Measurements from ENCODE around the gene RDH5. TPM values are rescaled to one million over a fixed set of nuclear protein-coding genes. Genes with fewer than 3 reads are reported as not detected.
A peak's percentile ranks its signal among the peaks of the same experiment; 100 is the strongest.

The RDH5 gene
- total and polyA plus RNA-seq, 4 donors = 9.2 to 61.7 (median 29.2) TPM

GRCh38 chr12:55721601-55722213 lies 1.5 kb downstream of the RDH5 start:
- H3K4me1 ChIP-seq (ENCODE audit: control insufficient read depth in 4 of 4, insufficient read depth in 4 of 4, low read length in 3 of 4) = peaks cover 20 to 70% (median 53%) of the 10 kb centered on the region in 4 donors
- peaks cover 0 to 17% (median 9%) of the 10 kb centered on the region in 4 donors for H3K36me3 ChIP-seq (ENCODE audit: control insufficient read depth in 4 of 4, insufficient read depth in 3 of 4, low read depth in 1 of 4, low read length in 3 of 4)
- peak overlapping the region in 1 of 3 donors; percentile 39 for H3K4me3 ChIP-seq (ENCODE audit: low read depth in 1 of 3, low read length in 3 of 3)

More at GRCh38 chr12:55721601-55722213, 1.5 kb downstream of the RDH5 start:
- no peak for DNase-seq (ENCODE audit: low spot score)
- TF ChIP-seq JUND (IDR thresholded peaks at IDR 0.05) (no peak), MAX (IDR thresholded peaks at IDR 0.05) (no peak), REST (IDR thresholded peaks at IDR 0.05) (no peak), ATF3 (IDR thresholded peaks at IDR 0.05) (no peak), FOXA1 (IDR thresholded peaks at IDR 0.05) (no peak), SP1 (IDR thresholded peaks at IDR 0.05) (no peak), FOXA2 (IDR thresholded peaks at IDR 0.05) (no peak), RXRA (IDR thresholded peaks at IDR 0.05) (no peak), EGR1 (IDR thresholded peaks at IDR 0.05; ENCODE audit: low read depth in 2 of 2) (no peak), CTCF (IDR thresholded peaks at IDR 0.05; ENCODE audit: low read depth, low read length, missing input control) (no peak), HNF4G (IDR thresholded peaks at IDR 0.05) (no peak), HNF4A (conservative IDR thresholded peaks at IDR 0.05) (no peak), NR2F2 (IDR thresholded peaks at IDR 0.05) (no peak), YY1 (IDR thresholded peaks at IDR 0.05) (no peak), ZBTB33 (IDR thresholded peaks at IDR 0.05) (no peak)
- WGBS = 66% methylated on average over 14 of the region's 14 CpGs
- peak overlapping the region in 1 of 2 donors; percentile 85 for H3K27ac ChIP-seq (ENCODE audit: low read depth in 1 of 2, low read length in 2 of 2)
- no peaks in the 10 kb centered on the region for H3K9me3 ChIP-seq (ENCODE audit: control insufficient read depth in 4 of 4, low read length in 3 of 4)
- no peak overlapping the region for H3K9ac ChIP-seq (ENCODE audit: low read depth in 1 of 2, low read length in 2 of 2)
- no peaks in the 10 kb centered on the region for H3K27me3 ChIP-seq (ENCODE audit: control insufficient read depth in 4 of 4, insufficient read depth in 4 of 4, low read length in 3 of 4)

Measured in liver (tissue), 9 donors.